ENCODE data around the gene TRNAU1AP.

DNA sequence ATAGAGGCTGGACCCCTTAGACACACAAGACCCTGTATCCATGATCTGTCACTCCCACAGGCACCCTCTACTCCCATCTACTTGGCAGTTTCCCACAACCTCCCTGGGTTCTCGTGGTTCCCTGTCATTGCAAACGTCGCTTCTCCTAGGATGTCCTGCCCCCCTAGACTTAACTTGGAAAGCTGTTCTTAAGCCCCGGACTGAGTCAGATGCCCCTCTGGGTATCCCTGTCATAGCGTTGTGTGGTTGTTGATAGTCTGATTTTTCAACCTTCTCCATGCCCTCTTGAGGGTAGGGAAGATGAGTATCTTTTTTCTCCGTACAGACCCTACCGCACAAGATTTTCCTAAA, 35.3 kb upstream of the TRNAU1AP start:
- TF ChIP-seq POLR2AphosphoS5 (IDR thresholded peaks at IDR 0.05; ENCODE audit: low read depth, low read length): no peak
- TF ChIP-seq POLR2A (IDR thresholded peaks at IDR 0.05; ENCODE audit: low read depth, low read length): no peak
- no peak for TF ChIP-seq TAF1 (IDR thresholded peaks at IDR 0.05; ENCODE audit: borderline replicate concordance, low read depth, low read length)
